B cell (primary cell): ENCODE data around the gene FNDC5.

Source experiments
- EZH2 ChIP-seq: IDR thresholded peaks from 2 replicates; pipeline ENCODE4 v1.6.1; 2012; ENCODE audit warnings: borderline replicate concordance, low read depth, mild to moderate bottlenecking, moderate library complexity, low read length; ENCODE audit not compliant: insufficient read depth, poor library complexity, severe bottlenecking
- TF ChIP-seq, protein P1 (sequence below): fragments of 200-600 bp; IDR thresholded peaks from one replicate; pipeline ENCODE4 v1.8.0; 2022; ENCODE audit warnings: antibody characterized with exemption, mild to moderate bottlenecking

DNA sequence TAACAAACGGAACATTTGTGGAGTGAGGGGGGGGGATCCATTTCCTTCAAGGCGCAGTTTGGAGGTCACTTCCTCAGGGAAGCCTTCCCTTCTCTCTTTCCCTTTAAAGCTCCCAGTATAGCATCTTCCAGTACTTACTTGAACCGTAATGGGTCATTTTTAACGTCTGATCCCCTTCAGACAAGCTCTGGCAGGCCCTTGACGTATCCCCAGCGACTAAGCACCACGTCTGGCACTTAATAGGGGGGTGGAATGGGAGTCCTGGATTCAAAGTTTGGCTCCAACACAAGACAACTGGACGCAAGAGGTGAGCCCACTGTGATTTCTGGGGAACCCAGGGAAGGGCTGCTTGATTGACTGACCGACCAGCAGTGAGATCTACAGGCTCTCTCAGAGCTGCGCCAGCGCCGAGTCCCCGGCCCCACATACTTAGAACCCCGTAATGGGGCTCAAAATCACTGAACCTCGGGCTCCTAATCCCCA is 54.0 kb downstream of the FNDC5 start:
- no peak for TF ChIP-seq EZH2
- TF ChIP-seq, protein P1, sequence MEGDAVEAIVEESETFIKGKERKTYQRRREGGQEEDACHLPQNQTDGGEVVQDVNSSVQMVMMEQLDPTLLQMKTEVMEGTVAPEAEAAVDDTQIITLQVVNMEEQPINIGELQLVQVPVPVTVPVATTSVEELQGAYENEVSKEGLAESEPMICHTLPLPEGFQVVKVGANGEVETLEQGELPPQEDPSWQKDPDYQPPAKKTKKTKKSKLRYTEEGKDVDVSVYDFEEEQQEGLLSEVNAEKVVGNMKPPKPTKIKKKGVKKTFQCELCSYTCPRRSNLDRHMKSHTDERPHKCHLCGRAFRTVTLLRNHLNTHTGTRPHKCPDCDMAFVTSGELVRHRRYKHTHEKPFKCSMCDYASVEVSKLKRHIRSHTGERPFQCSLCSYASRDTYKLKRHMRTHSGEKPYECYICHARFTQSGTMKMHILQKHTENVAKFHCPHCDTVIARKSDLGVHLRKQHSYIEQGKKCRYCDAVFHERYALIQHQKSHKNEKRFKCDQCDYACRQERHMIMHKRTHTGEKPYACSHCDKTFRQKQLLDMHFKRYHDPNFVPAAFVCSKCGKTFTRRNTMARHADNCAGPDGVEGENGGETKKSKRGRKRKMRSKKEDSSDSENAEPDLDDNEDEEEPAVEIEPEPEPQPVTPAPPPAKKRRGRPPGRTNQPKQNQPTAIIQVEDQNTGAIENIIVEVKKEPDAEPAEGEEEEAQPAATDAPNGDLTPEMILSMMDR: no peak
